Kidney epithelial cell (primary cell): Measurements from ENCODE around the gene ZWILCH. TPM values are rescaled to one million over a fixed set of nuclear protein-coding genes. Genes with fewer than 3 reads are reported as not detected.

ENCODE experiments used
- DNase-seq: peaks from one replicate; pipeline ENCODE4 v3.0.0-alpha.2; 2010; ENCODE audit warnings: low read depth
- H3K27me3 ChIP-seq: 2 replicates; pipeline ENCODE4 v1.6.0; 2011; ENCODE audit warnings: low read length; ENCODE audit not compliant: control insufficient read depth, insufficient read depth
- H3K36me3 ChIP-seq: 2 replicates; pipeline ENCODE4 v1.5.1; 2011; ENCODE audit warnings: low read length; ENCODE audit not compliant: control insufficient read depth, insufficient read depth
- H3K4me3 ChIP-seq: 2 replicates; pipeline ENCODE4 v1.5.1; 2011; ENCODE audit warnings: low read depth, mild to moderate bottlenecking, control low read depth, low read length
- CTCF ChIP-seq: IDR thresholded peaks from 2 replicates; pipeline ENCODE4 v1.5.1; 2011; ENCODE audit warnings: mild to moderate bottlenecking, moderate library complexity, low read length, control low read depth, inconsistent platforms; ENCODE audit not compliant: insufficient read depth, poor library complexity, severe bottlenecking
- total RNA-seq: library from RNA; depleted of rRNA; stranded (reverse); fragments of >200 nt; gene quantifications from 2 replicates; pipeline ENCODE4 v1.2.3, GENCODE V29; 2015

The ZWILCH gene
- total RNA-seq, 1 donor from 2014 or later = 11.6 TPM

GRCh38 chr15:66524838-66525237 lies 19.7 kb downstream of the ZWILCH start:
- TF ChIP-seq CTCF = no peak
- Histone ChIP-seq H3K27me3 (no peaks in the 10 kb centered on the region), H3K36me3 (no peaks in the 10 kb centered on the region), H3K4me3 (no peak overlapping the region)
- no peak for DNase-seq

GRCh38 chr15:66535056-66535455 lies 29.9 kb downstream of the ZWILCH start:
- no peak for DNase-seq
- H3K36me3 ChIP-seq = no peaks in the 10 kb centered on the region
- TF ChIP-seq CTCF = no peak
- no peak overlapping the region for H3K4me3 ChIP-seq
- no peaks in the 10 kb centered on the region for H3K27me3 ChIP-seq

- no peak overlapping the region for H3K4me3 ChIP-seq
- TF ChIP-seq CTCF = no peak
- no peaks in the 10 kb centered on the region for H3K36me3 ChIP-seq
These were observed 37.8 kb downstream of the ZWILCH start for GRCh38 chr15:66542896-66543295.

DNA sequence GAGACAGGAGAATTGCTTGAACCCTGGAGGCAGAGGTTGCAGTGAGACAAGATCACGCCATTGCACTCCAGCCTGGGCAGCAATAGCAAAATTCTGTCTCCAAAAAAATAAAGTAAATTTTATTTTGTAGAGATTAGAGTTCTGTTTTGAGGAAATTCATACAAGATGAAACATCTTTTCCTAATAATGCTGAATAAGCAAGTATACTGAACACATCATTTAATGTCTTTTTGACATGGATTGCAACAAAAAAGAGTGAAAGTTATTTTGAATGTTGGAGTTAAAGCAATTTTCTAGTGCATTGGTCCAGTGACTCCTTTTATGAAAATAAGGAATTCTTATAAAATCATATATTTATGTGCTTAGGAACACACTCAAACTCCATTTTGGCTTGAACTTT lies 40.1 kb downstream of the ZWILCH start:
- no peak overlapping the region for H3K4me3 ChIP-seq
- TF ChIP-seq CTCF = no peak
- DNase-seq = no peak
- H3K27me3 ChIP-seq = no peaks in the 10 kb centered on the region
- no peaks in the 10 kb centered on the region for H3K36me3 ChIP-seq

More at GRCh38 chr15:66542896-66543295, 37.8 kb downstream of the ZWILCH start:
- no peaks in the 10 kb centered on the region for H3K27me3 ChIP-seq
- no peak for DNase-seq

DNA sequence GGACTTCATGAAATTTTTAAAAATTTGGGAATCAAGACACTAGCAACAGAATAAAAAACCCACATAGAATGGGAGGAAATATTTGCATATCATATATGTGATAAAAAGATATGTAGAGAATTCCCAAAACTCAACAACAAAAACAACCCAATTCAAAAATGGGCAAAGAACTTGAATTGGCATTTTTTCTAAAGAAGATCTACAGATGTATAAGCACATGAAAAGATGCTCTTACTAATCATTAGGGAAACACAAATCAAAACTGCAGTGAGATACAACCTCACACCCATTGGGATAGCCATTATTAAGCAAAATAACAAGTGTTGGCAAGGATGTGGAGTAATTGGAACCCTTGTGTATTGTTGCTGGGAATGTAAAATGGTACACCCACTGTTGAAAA lies 50.6 kb downstream of the ZWILCH start:
- no peaks in the 10 kb centered on the region for H3K36me3 ChIP-seq
- no peak for DNase-seq
- no peak for TF ChIP-seq CTCF
- H3K4me3 ChIP-seq = no peak overlapping the region
- H3K27me3 ChIP-seq = no peaks in the 10 kb centered on the region

GRCh38 chr15:66558271-66558670 lies 53.1 kb downstream of the ZWILCH start:
- Histone ChIP-seq H3K27me3 (no peaks in the 10 kb centered on the region), H3K36me3 (no peaks in the 10 kb centered on the region), H3K4me3 (no peak overlapping the region)
- TF ChIP-seq CTCF = no peak
- no peak for DNase-seq
